Panc1 (cell line): ENCODE measurements around the gene ATXN10. TPM values are rescaled to one million over a fixed set of nuclear protein-coding genes. Genes with fewer than 3 reads are reported as not detected.

Experiments
- ATAC-seq: fragments of 200-7000 bp; cut with Tn5 transposase; 2 replicates; pipeline ENCODE4 v1.9.1; 2020; ENCODE audit warnings: mild to moderate bottlenecking, moderate library complexity
- BruUV-seq: library from RNA; stranded (reverse); fragments of 400-500 nt; replicated peaks from 2 replicates; lab custom pipeline; 2021; lab: Mats Ljungman, UMichigan
- CTCF ChIA-PET: fragments of 300-600 bp; sonication (Branson Sonifier 250); formaldehyde crosslinking; loops from one replicate; lab custom pipeline; 2022; ENCODE audit warnings: antibody characterized with exemption; lab: Charles Lee
- POLR2A ChIA-PET: fragments of 300-600 bp; sonication (Branson Sonifier 250); formaldehyde crosslinking; loops from one replicate; lab custom pipeline; 2022; ENCODE audit warnings: antibody characterized with exemption; lab: Charles Lee
- DNase-seq: peaks from one replicate; pipeline ENCODE4 v3.0.0-alpha.2; 2010; ENCODE audit warnings: low read depth, low spot score
- H3K27ac ChIP-seq: 2 replicates; pipeline ENCODE4 v1.5.1; 2011; ENCODE audit warnings: mild to moderate bottlenecking, low read length, inconsistent platforms
- H3K27me3 ChIP-seq: fragments of 200-500 bp; sonication (Bioruptor generic); 2 replicates; pipeline ENCODE4 v1.6.0; 2014; ENCODE audit warnings: low read length, inconsistent platforms; ENCODE audit not compliant: control insufficient read depth, insufficient read depth
- H3K36me3 ChIP-seq: fragments of 200-500 bp; sonication (Bioruptor generic); 2 replicates; pipeline ENCODE4 v1.5.1; 2014; ENCODE audit warnings: inconsistent platforms, mild to moderate bottlenecking, low read length, moderate library complexity; ENCODE audit not compliant: control insufficient read depth, insufficient read depth
- H3K4me1 ChIP-seq: 2 replicates; pipeline ENCODE4 v1.5.1; 2011; ENCODE audit warnings: inconsistent platforms, mild to moderate bottlenecking, low read length, moderate library complexity; ENCODE audit not compliant: control insufficient read depth, insufficient read depth
- H3K4me3 ChIP-seq, 2 experiments: 2 replicates each; pipeline ENCODE4 v1.5.1; 2011 to 2012; ENCODE audit warnings: low read depth in 2 of 2, low read length in 2 of 2, mild to moderate bottlenecking in 2 of 2, inconsistent platforms in 1 of 2, moderate library complexity in 1 of 2
- H3K9me3 ChIP-seq: fragments of 200-500 bp; sonication (Bioruptor generic); 2 replicates; pipeline ENCODE4 v1.5.1; 2014; ENCODE audit warnings: low read depth, mild to moderate bottlenecking, inconsistent platforms, low read length, moderate library complexity; ENCODE audit not compliant: control insufficient read depth, insufficient read depth
- POLR2AphosphoS5 ChIP-seq: IDR thresholded peaks from 2 replicates; pipeline ENCODE4 v1.6.1; 2012; ENCODE audit warnings: mild to moderate bottlenecking, low read depth, low read length, moderate library complexity
- SIN3A ChIP-seq: IDR thresholded peaks from 2 replicates; pipeline ENCODE4 v1.6.1; 2012; ENCODE audit warnings: low read depth, mild to moderate bottlenecking, low read length, moderate library complexity, borderline replicate concordance; ENCODE audit not compliant: insufficient read depth
- TCF7L2 ChIP-seq: IDR thresholded peaks from 2 replicates; pipeline ENCODE4 v1.6.1; 2011; ENCODE audit warnings: mild to moderate bottlenecking, low read depth, low read length, inconsistent platforms
- in situ Hi-C: cut with HindIII; loops from 2 replicates; pipeline ENCODE4 v1.10.0; 2016; ENCODE audit warnings: low sequenced_read_pairs, low pct_unique_long_range_greater_than_20kb
- intact Hi-C: fragments of 100-400 bp; cut with micrococcal nuclease; formaldehyde crosslinking; loops from one replicate; pipeline ENCODE4 v1.10.0; 2022; ENCODE audit not compliant: unreplicated experiment
- total RNA-seq: library from RNA; stranded (reverse); gene quantifications from one replicate; pipeline ENCODE4 v1.2.1, GENCODE V29; 2021; ENCODE audit not compliant: unreplicated experiment
- TF ChIP-seq, protein P1 (sequence below), 2 experiments: IDR thresholded peaks; 2 replicates each; pipeline ENCODE4 v1.6.1; 2011 to 2012; ENCODE audit warnings: low read depth in 2 of 2, control low read depth in 1 of 2, low read length in 1 of 2, mild to moderate bottlenecking in 1 of 2, moderate library complexity in 1 of 2; ENCODE audit not compliant: insufficient read depth in 1 of 2
- TF ChIP-seq, protein P2 (sequence below): fragments of 450-650 bp; IDR thresholded peaks from 2 replicates; pipeline ENCODE4 v1.5.1; 2017; ENCODE audit warnings: mild to moderate bottlenecking

ATXN10 gene
- total RNA-seq, 1 experiment from 2014 or later: 184 TPM

DNA sequence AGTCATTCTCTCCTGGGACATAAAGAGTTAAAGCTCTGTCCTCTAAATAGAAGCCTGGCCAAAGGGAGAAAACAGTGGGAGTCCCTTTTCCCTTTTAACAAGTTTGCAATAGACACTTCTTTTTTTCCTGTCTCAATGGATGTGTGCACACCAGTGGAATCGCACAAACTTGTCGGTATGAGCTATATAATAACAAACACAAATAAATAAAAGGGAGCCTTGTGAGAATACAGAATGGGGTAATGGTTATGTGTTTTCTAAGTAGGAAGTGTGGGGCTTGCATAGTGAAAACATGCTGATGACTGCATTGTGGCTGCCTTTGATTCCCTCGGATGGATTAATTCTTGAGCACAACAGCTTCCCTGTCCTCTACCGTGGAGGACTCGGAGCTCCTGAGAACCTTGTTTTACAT is 173.4 kb downstream of the ATXN10 start:
- no peaks in the 10 kb centered on the region for H3K27me3 ChIP-seq

DNA sequence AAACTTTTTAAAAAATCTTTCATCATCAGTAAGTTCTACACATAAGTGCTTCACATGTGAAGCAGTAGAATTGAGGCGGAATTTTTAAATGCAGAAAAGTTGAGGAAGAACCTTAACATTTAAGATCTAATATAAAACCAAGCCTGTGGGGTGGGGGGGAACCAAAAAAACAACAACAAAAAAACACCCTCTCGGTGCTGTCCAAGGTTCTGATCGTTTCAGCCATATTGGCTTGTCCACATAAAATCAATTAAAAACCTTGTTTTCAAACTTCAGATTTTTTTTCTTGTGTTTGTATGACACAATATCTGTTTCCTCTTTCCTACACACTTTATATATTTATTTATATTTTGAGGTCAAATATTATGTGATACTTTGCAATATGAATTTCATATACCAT is 175.3 kb downstream of the ATXN10 start:
- no peak for TF ChIP-seq POLR2AphosphoS5
- TF ChIP-seq, protein P1, sequence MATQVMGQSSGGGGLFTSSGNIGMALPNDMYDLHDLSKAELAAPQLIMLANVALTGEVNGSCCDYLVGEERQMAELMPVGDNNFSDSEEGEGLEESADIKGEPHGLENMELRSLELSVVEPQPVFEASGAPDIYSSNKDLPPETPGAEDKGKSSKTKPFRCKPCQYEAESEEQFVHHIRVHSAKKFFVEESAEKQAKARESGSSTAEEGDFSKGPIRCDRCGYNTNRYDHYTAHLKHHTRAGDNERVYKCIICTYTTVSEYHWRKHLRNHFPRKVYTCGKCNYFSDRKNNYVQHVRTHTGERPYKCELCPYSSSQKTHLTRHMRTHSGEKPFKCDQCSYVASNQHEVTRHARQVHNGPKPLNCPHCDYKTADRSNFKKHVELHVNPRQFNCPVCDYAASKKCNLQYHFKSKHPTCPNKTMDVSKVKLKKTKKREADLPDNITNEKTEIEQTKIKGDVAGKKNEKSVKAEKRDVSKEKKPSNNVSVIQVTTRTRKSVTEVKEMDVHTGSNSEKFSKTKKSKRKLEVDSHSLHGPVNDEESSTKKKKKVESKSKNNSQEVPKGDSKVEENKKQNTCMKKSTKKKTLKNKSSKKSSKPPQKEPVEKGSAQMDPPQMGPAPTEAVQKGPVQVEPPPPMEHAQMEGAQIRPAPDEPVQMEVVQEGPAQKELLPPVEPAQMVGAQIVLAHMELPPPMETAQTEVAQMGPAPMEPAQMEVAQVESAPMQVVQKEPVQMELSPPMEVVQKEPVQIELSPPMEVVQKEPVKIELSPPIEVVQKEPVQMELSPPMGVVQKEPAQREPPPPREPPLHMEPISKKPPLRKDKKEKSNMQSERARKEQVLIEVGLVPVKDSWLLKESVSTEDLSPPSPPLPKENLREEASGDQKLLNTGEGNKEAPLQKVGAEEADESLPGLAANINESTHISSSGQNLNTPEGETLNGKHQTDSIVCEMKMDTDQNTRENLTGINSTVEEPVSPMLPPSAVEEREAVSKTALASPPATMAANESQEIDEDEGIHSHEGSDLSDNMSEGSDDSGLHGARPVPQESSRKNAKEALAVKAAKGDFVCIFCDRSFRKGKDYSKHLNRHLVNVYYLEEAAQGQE (IDR thresholded peaks at IDR 0.05; ENCODE audit: insufficient read depth in 1 of 2, low read depth in 2 of 2, low read length in 1 of 2): peak; percentile 80 to 87
- H3K27ac ChIP-seq: no peak overlapping the region
- H3K27me3 ChIP-seq: no peaks in the 10 kb centered on the region
- H3K4me3 ChIP-seq: no peak overlapping the region
- ATAC-seq (no peak), DNase-seq (no peak)
- H3K4me1 ChIP-seq: no peaks in the 10 kb centered on the region
- in situ Hi-C loops: no loop called here
- BruUV-seq: no TSS peak
- ChIA-PET POLR2A (no interaction called here), CTCF (no interaction called here)
- H3K36me3 ChIP-seq: peaks cover 3% of the 10 kb centered on the region; the same call in 1 of the 2 replicates
- intact Hi-C loops: no loop called here
- H3K9me3 ChIP-seq: 0 out of 2 replicates have a peak, but pooled peaks cover 3% of the 10 kb centered on the region

More for the DNA sequence above, 173.4 kb downstream of the ATXN10 start:
- Histone ChIP-seq H3K36me3 (peaks cover 3% of the 10 kb centered on the region; the same call in 1 of the 2 replicates), H3K4me1 (no peaks in the 10 kb centered on the region), H3K4me3 (no peak overlapping the region), H3K9me3 (no peaks in the 10 kb centered on the region), H3K27ac (no peak overlapping the region)
- DNase-seq (no peak), ATAC-seq (no peak)
- in situ Hi-C loops: no loop called here
- intact Hi-C loops: no loop called here
- ChIA-PET POLR2A (interaction anchor here (0.6 kb wide), 1 partner anchor 109 kb away, joined by 5 read pairs; no protein-coding TSS in a partner anchor), CTCF (interaction anchor here (0.6 kb wide), 1 partner anchor 403 kb away, joined by 5 read pairs; no protein-coding TSS in a partner anchor)
- BruUV-seq: no TSS peak
- TF ChIP-seq SIN3A: no peak
- TF ChIP-seq, protein P1 (IDR thresholded peaks at IDR 0.05; ENCODE audit: insufficient read depth in 1 of 2, low read depth in 2 of 2, low read length in 1 of 2): no peak
- no peak for TF ChIP-seq TCF7L2
- TF ChIP-seq, protein P2, sequence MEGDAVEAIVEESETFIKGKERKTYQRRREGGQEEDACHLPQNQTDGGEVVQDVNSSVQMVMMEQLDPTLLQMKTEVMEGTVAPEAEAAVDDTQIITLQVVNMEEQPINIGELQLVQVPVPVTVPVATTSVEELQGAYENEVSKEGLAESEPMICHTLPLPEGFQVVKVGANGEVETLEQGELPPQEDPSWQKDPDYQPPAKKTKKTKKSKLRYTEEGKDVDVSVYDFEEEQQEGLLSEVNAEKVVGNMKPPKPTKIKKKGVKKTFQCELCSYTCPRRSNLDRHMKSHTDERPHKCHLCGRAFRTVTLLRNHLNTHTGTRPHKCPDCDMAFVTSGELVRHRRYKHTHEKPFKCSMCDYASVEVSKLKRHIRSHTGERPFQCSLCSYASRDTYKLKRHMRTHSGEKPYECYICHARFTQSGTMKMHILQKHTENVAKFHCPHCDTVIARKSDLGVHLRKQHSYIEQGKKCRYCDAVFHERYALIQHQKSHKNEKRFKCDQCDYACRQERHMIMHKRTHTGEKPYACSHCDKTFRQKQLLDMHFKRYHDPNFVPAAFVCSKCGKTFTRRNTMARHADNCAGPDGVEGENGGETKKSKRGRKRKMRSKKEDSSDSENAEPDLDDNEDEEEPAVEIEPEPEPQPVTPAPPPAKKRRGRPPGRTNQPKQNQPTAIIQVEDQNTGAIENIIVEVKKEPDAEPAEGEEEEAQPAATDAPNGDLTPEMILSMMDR: no peak
- TF ChIP-seq POLR2AphosphoS5: no peak
